ENCODE measurements around the gene NEK5.

DNA sequence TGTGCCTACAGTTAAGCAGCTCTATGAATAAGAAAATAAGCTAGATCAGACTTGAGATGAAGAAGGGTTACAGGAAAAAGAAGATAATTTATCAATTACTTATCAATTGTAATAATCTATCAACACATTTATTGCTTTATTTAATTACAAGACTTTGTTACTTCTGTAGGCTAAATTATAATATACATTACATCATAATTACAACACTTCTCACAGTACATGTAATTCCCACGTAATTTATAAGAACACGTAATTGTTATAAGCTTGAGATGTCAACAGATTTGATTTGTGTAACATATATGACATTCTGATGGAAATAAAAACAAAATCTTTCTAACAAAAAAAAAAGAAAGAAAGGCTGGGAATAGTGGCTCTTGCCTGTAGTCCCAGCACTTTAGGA is 36.8 kb downstream of the NEK5 start:
- no peak for TF ChIP-seq POLR2A (IDR thresholded peaks at IDR 0.05)
- TF ChIP-seq, protein P1, sequence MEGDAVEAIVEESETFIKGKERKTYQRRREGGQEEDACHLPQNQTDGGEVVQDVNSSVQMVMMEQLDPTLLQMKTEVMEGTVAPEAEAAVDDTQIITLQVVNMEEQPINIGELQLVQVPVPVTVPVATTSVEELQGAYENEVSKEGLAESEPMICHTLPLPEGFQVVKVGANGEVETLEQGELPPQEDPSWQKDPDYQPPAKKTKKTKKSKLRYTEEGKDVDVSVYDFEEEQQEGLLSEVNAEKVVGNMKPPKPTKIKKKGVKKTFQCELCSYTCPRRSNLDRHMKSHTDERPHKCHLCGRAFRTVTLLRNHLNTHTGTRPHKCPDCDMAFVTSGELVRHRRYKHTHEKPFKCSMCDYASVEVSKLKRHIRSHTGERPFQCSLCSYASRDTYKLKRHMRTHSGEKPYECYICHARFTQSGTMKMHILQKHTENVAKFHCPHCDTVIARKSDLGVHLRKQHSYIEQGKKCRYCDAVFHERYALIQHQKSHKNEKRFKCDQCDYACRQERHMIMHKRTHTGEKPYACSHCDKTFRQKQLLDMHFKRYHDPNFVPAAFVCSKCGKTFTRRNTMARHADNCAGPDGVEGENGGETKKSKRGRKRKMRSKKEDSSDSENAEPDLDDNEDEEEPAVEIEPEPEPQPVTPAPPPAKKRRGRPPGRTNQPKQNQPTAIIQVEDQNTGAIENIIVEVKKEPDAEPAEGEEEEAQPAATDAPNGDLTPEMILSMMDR (IDR thresholded peaks at IDR 0.05), result no peak
- no peak for TF ChIP-seq EP300 (IDR thresholded peaks at IDR 0.05)
